Psoas muscle (tissue), 8 donors: ENCODE results near the gene CAV2. TPM values are rescaled to one million over a fixed set of nuclear protein-coding genes. Genes with fewer than 3 reads are reported as not detected.

ENCODE experiments used
- ATAC-seq, 4 donors: fragments of 200-7000 bp; cut with Tn5 transposase; one replicate each; pipeline ENCODE4 v1.9.1; 2020; ENCODE audit warnings: moderate library complexity in 3 of 4, mild to moderate bottlenecking in 2 of 4
- DNase-seq, 2 donors: peaks; one replicate each; pipeline ENCODE4 v3.0.0-alpha.2; 2020
- H3K27ac ChIP-seq: fragments of 200-600 bp; one replicate; pipeline ENCODE4 v1.8.0; 2022
- H3K27me3 ChIP-seq, 3 donors: fragments of 200-600 bp in 1 of 3; one replicate each; pipeline versions ENCODE4 v1.6.1 to v1.8.0; 2013 to 2022; ENCODE audit warnings: low read length in 2 of 3, mild to moderate bottlenecking in 2 of 3, moderate library complexity in 1 of 3; ENCODE audit not compliant: insufficient read depth in 3 of 3
- H3K36me3 ChIP-seq, 2 donors: fragments of 200-600 bp in 1 of 2; one replicate each; pipeline versions ENCODE4 v1.6.1 to v1.8.0; 2013 to 2022; ENCODE audit warnings: low read depth in 1 of 2, mild to moderate bottlenecking in 1 of 2, moderate library complexity in 1 of 2; ENCODE audit not compliant: insufficient read depth in 1 of 2
- H3K4me1 ChIP-seq: fragments of 200-600 bp; one replicate; pipeline ENCODE4 v1.8.0; 2022
- H3K4me3 ChIP-seq: fragments of 200-600 bp; one replicate; pipeline ENCODE4 v1.8.0; 2022; ENCODE audit warnings: mild to moderate bottlenecking
- H3K9me3 ChIP-seq: fragments of 200-600 bp; one replicate; pipeline ENCODE4 v1.8.0; 2022
- WGBS, 3 donors: extraction: QIAGEN DNeasy Blood & Tissue Kit; methylation state at CpG; one replicate each; pipeline versions ENCODE4 v1.1.6 to v1.1.7; 2013; 5-methylcytosine and 5-hydroxymethylcytosine counted together
- intact Hi-C, 2 donors: fragments of 100-400 bp; cut with DNase I; formaldehyde crosslinking; loops; one replicate each; pipeline versions ENCODE4 v1.11.0 to v1.14.2; 2022
- polyA plus RNA-seq, 3 donors: library from polyadenylated mRNA; stranded (reverse); fragments of 200-250 nt; gene quantifications; one replicate each; pipeline ENCODE4 v1.2.3, GENCODE V29; 2013
- total RNA-seq, 4 donors: library from RNA; stranded (reverse); fragmentation: NEBNext Ultra II Directional in 2 of 4; extraction: Animal tissue kit (Norgen Biotek cat#: 25700) in 2 of 4; gene quantifications; one replicate each; pipeline versions ENCODE4 v1.2.1 to v1.2.4, GENCODE V29; 2021 to 2023
- TF ChIP-seq, protein P1 (sequence below): fragments of 200-600 bp; IDR thresholded peaks from one replicate; pipeline ENCODE4 v1.8.0; 2022; ENCODE audit warnings: antibody characterized with exemption
- donor health status: healthy with polysubstance abuse.
- donor health status: DM: no; HTN: no; CAD: no; lungs with moderate emphysema.
- donor health status: Bipolar disorder and iron deficiency.
- donor health status: healthy.
- donor health status: DM: yes; HTN: yes; CAD: no.
- donor health status: DM: no; HTN: no; CAD: no.
- donor health status: DM: no; HTN: no; CAD: no.
- donor health status: DM: yes; HTN: yes; CAD: no.

The CAV2 gene
- total and polyA plus RNA-seq, 7 donors, result 10.9 to 20.1 (median 15.7) TPM

- Histone ChIP-seq H3K4me3 (peak within 1 kb of the TSS; percentile 80), H3K27ac (peak within 1 kb of the TSS; percentile 77), H3K27me3 (no peaks in the 10 kb centered on the region), H3K9me3 (no peaks in the 10 kb centered on the region), H3K36me3 (peaks cover 0 to under 1% of the 10 kb centered on the region in 2 donors), H3K4me1 (no peaks in the 10 kb centered on the region)
- TF ChIP-seq, protein P1, sequence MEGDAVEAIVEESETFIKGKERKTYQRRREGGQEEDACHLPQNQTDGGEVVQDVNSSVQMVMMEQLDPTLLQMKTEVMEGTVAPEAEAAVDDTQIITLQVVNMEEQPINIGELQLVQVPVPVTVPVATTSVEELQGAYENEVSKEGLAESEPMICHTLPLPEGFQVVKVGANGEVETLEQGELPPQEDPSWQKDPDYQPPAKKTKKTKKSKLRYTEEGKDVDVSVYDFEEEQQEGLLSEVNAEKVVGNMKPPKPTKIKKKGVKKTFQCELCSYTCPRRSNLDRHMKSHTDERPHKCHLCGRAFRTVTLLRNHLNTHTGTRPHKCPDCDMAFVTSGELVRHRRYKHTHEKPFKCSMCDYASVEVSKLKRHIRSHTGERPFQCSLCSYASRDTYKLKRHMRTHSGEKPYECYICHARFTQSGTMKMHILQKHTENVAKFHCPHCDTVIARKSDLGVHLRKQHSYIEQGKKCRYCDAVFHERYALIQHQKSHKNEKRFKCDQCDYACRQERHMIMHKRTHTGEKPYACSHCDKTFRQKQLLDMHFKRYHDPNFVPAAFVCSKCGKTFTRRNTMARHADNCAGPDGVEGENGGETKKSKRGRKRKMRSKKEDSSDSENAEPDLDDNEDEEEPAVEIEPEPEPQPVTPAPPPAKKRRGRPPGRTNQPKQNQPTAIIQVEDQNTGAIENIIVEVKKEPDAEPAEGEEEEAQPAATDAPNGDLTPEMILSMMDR, result peak; percentile 3
- ATAC-seq, result peak; percentile 52 to 70 (median 66)
- DNase-seq, result peak; percentile 83 to 89
- 0 to 1% (median 1%) methylated on average over 42 of the region's 42 CpGs for WGBS, 3 donors
- intact Hi-C loops, result loop anchor here (5.0 to 10.0 kb wide), 4 partner anchors 63 to 283 kb away; no protein-coding TSS in a partner anchor
These were observed 25.2 kb downstream of the CAV2 start, which contains the start of gene CAV1 for GRCh38 chr7:116524609-116525297. Gene CAV1 (plus strand): TSS chr7:116525036. CDS start chr7:116525063, 27 bp downstream.

- Histone ChIP-seq H3K36me3 (peaks cover 0 to 6% of the 10 kb centered on the region in 2 donors), H3K27me3 (no peaks in the 10 kb centered on the region), H3K4me3 (peak overlapping the region; percentile 80), H3K9me3 (no peaks in the 10 kb centered on the region), H3K27ac (peak overlapping the region; percentile 77), H3K4me1 (no peaks in the 10 kb centered on the region)
- DNase-seq, result peak; percentile 30 to 64
- intact Hi-C loops, result loop anchor here (5.0 to 10.0 kb wide), 4 partner anchors 62 to 282 kb away; no protein-coding TSS in a partner anchor
- WGBS, 3 donors, result 0 to 1% (median 0%) methylated on average over 36 of the region's 36 CpGs
- TF ChIP-seq, protein P1, result no peak
- ATAC-seq, result peak; percentile 26 to 71 (median 56)
These were observed 25.9 kb downstream of the CAV2 start for GRCh38 chr7:116525298-116525912.

- Histone ChIP-seq H3K4me1 (no peaks in the 10 kb centered on the region), H3K36me3 (peaks cover 0 to 6% of the 10 kb centered on the region in 2 donors), H3K9me3 (no peaks in the 10 kb centered on the region), H3K27me3 (no peaks in the 10 kb centered on the region), H3K4me3 (peak overlapping the region; percentile 80), H3K27ac (peak overlapping the region; percentile 77)
- ATAC-seq, result peak; percentile 91 to 92 (median 92)
- intact Hi-C loops, result loop anchor here (1.0 to 10.0 kb wide), 6 partner anchors 25 to 281 kb away; no protein-coding TSS in a partner anchor
- TF ChIP-seq, protein P1, result peak; percentile 89
- 1 to 2% (median 1%) methylated on average over 68 to 83 of the region's 83 CpGs for WGBS, 3 donors
- peak; percentile 81 to 84 for DNase-seq
These were observed 26.6 kb downstream of the CAV2 start for GRCh38 chr7:116525913-116526861.

DNA sequence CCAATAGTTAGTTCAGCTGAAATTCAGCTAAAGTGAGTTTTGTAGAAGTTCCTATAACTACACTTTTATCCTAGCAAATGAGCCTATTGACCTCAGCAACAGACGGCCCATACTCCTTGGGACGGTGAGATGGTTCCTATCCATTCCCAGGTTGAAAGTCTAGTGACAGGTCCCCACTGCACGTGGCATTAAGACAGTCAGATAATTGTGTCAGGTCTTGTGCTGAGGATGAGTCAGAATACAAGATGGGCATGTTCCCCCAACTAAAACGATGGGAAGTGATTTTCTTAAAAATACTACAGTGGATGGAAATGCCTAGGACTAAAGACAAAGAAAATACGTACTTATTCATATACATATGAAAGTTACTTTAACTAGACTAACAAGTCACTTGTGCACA is 27.4 kb downstream of the CAV2 start:
- TF ChIP-seq, protein P1, result no peak

More for the DNA sequence above, 27.4 kb downstream of the CAV2 start:
- Histone ChIP-seq H3K27me3 (no peaks in the 10 kb centered on the region), H3K4me3 (peak overlapping the region; percentile 80), H3K4me1 (no peaks in the 10 kb centered on the region), H3K9me3 (no peaks in the 10 kb centered on the region), H3K36me3 (peaks cover 0 to 6% of the 10 kb centered on the region in 2 donors), H3K27ac (peak overlapping the region; percentile 77)
- ATAC-seq (no peak), DNase-seq (no peak)
- WGBS, 3 donors, result 31 to 32% (median 32%) methylated on average over 5 of the region's 5 CpGs
- intact Hi-C loops, result loop anchor here (1.0 to 10.0 kb wide), 6 partner anchors 26 to 280 kb away; no protein-coding TSS in a partner anchor
